GM21717 (cell line): Measurements from ENCODE around the gene ATP6V0D1.
"Not testable (repeated sequence)": the region's sequence is repeated elsewhere in the genome, so short reads cannot be mapped to it uniquely, and the experiment has no call there.

Experiments
- ATAC-seq: cut with Tn5 transposase; IDR thresholded peaks from one replicate; pipeline ENCODE4 v1.9.1; 2021; ENCODE audit warnings: mild to moderate bottlenecking, moderate library complexity; ENCODE audit not compliant: unreplicated experiment

The ATP6V0D1 gene

DNA sequence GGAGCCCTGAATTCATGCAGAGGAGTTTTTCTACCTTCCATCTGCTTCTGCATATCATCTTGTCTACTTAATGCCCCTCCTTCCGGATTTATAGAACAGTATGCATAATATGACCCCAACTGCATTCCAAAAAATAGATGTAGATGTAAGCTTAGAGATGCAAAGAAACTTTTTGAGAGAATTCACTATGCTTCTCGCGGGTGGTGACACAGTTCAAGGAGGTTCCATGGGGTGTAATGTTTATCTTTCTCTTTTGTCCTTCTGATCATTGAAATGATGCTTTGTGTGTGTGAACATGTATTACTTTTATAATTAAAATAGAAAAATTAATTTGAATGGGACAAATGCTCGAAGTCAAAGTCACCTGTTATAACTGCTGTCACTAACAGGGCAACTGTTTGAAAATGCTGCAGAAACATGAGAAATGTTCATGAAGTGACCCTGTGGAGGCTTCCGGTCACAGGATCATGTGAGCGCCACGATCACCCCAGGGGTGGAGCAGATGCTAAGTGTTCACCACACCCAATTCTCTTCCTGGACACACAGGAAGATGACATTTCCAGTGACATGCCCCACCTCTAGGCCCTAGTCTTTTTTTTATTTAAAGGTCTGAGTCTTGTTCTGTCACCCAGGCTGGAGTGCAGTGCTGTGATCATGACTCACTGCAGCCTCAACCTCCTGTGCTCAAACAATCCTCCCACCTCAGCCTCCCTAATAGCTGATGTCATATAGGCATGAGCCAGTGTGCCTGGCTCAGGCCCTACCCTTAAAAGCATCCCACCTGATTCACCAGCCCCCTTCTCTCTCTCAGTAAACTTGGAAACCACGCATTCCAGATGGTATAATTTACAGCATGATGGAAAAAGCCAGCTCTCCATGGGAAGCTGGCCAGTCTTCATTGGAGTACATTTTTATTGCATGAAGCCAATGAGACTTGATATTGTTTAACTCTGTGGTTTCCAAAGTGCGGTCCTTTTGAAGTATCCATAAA, 23.4 kb upstream of the ATP6V0D1 start:
- ATAC-seq: no peak

DNA sequence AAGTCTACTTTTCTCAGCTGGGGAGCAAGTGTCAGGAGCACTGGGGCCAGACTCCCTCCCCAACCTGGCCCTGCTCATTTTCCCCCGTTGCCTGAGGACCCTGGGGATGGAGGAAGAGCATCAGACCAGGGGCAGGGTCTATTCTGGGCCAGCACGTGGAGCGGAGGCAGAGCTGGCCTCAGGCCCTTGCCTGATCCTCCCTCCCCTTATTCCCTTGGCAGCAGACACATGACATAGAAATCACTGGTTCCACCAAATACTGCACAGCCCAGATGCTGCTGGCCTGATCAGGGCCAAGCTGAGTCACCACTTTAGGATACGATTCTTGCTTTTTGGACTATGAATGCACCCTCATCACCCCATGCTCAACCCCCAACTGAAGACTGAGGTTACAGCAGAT, 18.1 kb upstream of the ATP6V0D1 start:
- no peak for ATAC-seq

DNA sequence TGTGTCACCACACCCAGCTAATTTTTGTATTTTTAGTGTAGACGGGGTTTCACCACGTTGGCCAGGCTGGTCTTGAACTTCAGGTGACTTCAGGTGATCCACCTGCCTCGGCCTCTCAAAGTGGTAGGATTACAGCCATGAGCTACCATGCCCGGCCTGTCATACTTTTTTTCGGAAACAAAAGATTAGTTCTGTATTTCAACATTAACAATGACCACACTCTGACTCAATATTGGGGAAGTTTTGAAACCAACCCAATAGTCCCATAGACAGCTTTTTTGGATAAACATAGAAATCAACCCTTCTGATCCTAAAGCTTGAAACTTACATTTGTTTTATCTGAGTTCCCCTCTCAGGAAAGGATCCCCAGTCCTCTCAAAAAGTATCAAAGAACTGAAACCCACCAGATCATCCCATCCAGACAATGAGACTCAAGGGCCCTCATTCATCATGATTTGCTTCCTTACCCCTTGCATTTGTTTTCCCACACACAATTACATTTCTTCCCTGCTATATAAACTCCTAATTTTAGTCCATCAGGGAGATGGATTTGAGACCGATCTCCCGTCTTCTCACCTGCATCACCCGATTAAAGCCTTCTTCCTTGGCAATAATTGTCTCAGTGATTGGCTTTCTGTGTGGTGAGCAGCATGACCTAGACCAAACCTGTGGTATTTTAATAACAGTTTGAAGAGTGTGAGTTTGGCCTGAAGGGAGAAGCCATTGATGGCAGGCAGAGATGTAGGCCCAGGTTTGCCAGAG, 9.6 kb upstream of the ATP6V0D1 start:
- no peak for ATAC-seq

DNA sequence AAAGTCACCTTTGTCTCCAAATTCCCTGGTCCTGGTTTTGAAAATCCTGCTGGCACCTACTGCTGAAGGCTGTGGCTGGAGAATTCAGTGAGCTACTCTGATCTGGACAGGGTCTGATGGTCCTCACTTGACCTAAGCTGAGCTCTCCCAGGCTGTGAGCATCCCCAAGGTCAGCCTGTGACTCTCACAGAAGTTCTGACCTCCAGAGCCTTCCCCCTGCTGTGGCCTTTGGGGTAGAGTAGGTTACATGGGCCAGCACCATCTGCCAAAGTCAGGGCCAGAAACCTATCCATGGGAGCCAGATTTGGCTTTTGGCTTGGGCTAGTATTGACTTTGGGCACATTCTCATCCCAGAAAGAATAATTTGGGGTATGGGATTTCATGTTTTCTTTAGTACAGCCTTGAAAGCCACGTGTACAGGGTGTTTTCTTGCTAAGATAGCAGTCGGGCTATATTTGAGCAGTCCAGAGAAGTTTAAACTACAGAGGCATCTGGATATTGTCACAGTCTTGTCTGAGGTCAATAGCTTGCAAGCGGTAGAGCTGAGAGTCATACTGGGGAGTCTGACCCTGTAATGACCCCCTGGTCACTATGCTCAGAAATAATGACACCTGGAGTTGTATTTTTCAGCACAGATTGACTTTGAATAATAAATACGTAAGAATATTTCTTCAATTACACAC, 8.6 kb upstream of the ATP6V0D1 start:
- no peak for ATAC-seq

DNA sequence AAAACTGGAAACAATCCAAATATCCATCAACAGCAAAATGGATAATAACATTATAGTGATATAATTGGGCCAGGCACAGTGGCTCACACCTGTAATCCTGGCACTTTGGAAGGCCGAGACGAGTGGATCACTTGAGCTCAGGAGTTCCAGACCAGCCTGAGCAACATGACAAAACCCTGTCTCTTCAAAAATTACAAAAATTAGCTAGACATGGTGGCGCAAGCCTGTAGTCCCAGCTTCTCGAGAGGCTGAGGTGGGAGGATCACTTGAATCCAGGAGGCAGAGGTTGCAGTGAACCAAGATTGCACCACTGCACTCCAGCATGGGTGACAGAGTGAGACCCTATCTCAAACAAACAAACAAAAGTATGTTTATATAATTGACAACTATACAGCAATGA, 6.6 kb upstream of the ATP6V0D1 start:
- not testable (repeated sequence) for ATAC-seq

DNA sequence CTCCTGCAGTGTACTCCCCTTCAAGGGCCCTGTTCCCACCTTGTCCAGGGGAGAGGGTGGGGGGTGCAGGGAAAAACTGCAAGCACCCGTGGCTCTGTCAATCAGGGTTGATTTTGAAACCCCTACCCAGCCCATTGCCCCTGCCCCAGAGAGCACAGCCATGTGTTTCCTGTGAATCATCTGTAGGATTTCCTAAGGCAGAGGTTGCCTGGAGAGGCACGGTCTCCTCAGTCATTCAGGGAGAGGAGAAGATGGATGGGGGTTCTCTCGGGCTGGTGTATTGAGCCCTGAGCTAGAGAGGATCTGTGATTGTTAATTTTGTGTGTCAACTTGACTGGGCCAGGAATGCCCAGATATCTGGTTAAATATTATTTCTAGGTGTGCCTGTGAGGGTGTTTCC, 5.8 kb upstream of the ATP6V0D1 start:
- ATAC-seq: no peak

DNA sequence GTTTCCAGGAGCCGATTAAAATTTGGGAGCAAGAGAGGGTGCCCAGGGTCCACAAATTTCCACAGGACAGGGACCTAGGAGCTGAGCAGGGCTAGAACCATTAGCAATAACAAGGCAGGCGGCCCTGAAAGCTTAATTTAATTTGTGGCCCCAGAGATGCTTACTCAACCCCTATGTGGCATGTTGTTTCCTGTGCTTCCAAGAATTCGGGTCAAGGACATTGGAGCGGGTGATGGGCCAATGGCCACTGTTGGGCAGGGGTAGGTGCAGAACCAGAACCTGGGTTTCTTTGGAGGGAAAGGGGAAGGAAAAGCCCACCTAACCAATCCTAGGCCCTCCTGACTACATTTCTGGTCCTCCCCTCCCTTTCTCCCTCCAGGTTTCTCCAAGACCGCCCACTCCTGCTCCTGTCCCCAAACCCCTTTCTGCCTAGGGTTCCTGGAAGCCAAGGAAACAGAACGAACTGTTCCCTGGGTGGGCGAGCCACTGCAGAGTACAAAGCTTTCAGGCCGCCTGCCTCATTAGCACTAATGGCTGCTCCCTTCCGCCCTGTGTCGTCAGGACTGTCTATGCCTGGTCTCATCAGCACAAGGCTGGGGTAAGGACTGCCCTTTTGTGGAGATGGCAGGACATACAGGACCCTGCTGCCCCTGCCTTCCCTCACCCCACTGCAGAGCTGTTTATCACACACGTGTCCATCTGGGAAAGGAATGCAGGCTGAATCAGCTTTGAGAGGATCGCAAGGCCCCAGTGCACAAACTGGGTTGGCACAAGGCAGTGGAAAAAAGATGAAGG, 3.0 kb upstream of the ATP6V0D1 start:
- ATAC-seq: no peak

DNA sequence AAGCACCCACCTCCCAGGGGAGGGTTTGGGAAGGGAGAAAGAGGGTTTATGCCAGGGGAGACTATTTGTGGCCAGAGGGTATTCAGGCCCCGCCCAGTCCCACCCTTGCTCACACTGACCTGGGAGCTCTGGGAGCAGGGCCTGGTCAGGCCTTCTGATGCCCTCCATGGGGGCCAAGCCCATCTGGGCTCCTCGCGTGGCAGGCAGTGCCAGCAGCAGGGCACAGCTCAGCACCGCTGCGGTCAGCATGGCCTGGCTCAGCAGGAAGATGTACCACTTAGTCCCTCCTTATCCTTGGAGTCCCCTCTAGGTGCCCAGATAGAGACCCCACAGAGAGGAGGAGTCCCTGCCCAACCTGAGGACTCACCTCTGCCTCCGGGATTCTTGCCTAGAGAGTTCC, 2.2 kb upstream of the ATP6V0D1 start, which contains the start of gene AGRP:
TSS of gene AGRP (minus strand) at position 398 of the 400 bp plus-strand sequence. CDS start at position 249, 149 bp downstream.
- ATAC-seq: no peak

DNA sequence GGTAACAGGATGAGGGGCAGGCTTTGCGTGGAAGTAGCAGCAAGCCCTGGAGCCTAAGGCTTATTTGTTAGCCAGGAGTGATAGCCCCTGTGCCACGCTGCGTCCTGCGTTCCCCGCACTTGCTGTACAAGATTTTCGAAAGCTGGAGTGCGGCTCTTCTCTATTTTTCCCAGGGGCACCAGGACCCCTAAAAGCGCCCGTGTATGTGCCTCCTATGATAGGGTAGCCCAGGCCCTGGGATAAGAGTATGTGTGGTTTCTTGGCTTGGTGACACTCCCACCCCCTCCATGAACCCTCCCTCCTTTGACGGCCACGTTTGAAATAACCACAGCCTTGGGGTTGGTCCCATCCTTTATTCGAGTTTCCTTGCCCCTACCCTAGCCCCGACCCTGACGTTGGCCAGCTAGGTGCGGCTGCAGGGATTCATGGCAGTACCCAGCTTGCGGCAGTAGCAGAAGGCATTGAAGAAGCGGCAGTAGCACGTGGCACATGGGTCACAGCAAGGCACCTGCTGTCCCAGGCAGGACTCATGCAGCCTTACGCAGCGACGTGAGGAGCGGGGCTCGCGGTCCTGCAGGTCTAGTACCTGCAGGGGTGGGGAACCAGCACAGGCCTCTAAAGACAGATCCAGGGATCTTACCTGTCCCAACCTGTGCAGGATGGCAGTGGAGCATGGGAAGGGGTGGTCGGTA, 1.4 kb upstream of the ATP6V0D1 start:
- no peak for ATAC-seq

DNA sequence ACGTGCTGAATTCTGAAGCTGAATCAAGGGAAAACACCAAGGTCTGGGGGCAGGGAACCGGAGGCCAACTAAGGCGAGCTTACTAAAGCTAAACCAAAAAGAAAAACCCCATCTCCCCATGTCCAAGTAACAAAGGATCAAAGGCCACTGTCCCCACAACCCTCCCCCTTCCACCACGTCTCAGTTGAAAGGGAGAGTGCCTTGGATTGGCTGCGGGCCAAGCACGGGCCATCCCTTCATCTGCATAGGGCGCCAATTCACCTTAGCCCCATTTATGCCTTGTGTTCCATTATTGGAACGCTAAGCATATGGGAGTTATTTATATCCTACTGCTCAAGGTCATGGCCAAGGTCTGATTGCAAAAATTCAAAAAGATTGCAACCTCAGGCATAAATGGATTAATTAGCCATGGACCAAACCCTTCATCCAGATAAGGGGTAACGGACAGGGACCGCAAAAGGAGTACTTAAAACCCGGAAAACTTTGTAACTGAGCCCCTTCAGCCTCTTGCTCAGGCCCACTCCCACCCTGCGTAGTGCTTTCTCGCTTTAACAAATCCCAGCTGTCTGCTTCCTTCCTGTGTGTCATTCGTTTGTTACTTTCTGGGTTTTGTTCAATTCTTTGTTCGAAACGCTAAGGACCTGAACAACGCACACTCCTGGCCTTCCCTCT, 740 bp upstream of the ATP6V0D1 start:
- ATAC-seq: no peak

DNA sequence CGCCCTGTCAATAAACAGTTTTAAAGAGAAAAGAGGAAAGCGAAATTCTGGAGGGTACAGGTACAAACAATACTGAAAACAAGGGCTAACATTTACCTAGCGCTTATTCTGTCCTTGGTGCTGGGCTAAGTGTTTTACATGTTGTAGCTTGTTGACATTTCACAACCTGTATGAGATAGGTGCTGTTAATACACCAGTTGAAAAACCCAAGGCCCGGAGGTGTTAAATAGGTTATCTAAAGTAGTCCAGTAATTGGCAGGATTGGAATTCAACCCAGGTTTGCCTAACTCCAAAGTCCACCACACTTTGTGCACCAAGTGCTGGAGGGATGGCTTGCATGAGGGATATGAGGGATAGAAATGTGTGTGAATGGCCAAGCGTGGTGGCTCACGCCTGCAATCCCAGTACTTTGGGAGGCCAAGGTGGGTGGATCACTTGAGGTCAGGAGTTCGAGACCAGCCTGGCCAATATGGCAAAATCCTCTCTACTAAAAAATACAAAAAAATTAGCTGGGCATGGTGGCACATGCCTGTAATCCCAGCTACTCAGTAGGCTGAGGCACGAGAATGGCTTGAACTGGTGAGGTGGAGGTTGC, 2.9 kb downstream of the ATP6V0D1 start:
- no peak for ATAC-seq

DNA sequence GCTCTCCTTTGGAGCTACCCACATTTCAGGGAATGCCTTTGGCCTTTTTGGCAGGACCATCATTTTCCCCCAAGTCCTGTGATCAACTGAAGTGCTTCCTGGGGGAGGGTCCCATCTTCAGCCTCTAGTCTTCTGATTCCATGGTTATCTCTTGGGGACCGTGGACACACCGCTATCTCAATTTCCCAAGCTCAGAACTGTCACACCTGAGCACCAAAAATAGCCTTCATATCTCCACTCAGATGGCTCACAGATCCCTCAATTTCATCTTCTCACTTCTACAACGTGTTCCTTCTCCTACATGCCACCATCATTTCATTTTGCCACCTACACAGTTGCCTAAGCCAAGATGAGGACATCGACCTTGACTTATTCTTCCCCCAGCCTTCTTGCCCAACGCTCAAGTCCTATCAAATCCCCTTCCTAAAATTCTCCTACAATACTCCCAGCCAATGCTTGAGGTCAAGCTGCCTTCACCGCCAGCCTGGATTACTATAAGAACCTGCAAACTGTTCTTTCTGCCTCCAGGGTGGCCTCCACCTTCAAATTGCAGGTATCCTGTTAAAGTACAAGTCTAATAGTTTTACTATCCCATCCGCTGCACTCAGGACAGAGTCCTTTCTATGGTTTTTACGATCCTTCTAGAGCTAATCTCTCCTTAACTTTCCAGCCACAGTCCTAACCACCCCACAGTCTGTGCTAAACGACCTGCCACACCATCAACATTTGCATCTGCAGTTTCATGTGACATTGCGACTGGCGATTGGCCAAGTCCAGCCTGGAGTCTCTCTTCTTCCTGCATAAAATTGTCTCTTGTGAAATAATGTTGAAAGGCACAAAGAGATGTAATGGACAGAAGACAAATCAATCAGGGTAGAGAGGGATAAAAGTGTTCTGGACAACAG, 6.2 kb downstream of the ATP6V0D1 start:
- no peak for ATAC-seq

DNA sequence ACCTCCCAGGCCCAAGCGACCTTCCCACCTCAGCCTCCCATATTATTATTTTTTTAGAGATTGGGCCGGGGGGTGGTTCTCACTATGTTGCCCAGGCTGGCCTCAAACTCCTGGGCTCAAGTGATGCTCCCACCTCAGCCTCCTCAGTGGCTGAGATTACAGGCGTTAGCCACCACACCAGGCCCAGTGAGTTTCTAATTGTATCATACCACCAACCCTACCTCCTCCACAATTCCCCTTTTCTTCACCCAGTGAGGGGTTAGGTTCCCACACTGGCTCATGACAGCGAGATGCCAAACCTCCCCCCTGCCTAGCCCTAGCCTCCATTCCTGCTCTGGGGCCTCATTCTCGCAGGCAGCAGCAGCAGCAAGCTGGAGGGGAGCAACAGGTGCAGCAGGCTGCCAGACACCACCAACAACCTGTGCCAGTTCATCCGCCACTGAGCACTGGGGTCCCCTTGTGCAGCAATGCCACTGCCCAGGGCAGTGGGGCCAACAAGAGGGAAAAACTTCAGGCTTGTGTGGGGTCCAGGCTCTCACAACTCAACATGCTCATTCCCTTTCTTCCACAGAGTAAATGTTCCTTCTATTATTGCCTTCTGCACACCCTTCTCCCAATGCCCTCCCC, 9.1 kb downstream of the ATP6V0D1 start:
- no peak for ATAC-seq

DNA sequence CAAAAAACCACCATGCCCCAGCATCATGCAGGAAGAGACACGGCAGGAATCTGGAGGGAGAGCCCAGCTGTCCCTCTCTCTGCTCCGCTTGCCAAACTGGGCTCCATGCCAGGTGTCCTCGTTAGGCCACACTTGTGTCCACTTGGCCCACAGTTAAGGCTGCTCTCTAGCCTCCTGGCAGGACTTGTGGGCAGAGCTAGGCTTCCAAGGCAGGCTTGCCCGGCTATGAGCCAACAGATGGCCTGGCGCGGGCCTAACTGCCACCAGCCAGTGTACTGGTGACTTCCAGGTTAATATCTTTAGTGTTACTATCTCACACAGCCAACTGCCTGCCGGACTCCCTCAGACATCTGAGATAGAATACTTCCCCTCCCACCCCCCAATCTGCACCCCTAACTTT, 10.6 kb downstream of the ATP6V0D1 start:
- ATAC-seq: no peak

DNA sequence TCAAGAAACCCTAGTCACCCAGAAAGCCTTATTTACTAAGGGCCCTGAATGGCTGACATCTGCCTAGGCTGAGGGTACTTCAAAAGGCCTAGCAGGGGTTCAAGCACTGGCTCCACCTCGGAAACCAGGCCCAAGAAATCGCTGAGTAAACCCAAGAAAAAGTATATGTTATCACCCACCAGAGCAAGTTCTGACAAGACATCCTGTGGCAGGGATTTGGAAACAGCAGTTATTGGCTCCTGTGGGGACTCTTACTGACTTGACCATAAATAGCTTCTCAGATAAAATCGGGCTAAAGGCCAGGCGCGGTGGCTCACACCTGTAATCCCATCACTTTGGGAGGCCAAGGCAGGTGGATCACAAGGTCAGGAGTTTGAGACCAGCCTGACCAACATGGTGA, 12.2 kb downstream of the ATP6V0D1 start:
- ATAC-seq: no peak

DNA sequence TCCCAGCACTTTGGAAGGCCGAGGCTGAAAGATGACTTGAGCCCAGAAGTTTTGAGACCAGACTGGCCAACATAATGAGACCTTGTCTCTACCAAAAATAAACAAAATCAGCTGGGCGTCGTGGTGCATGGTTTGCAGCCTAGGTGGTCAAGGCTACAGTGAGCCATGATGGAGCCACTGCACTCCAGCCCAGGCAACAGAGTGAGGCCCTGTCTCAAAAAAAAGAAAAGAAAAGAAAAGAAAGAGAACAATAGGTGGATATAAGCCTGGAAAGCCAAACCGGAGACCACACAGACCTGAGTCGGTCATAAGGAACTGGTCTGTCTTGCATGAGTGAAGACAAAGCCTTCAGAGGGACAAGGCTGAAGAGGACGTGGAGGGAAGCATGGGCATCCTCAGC, 14.4 kb downstream of the ATP6V0D1 start:
- ATAC-seq: no peak

DNA sequence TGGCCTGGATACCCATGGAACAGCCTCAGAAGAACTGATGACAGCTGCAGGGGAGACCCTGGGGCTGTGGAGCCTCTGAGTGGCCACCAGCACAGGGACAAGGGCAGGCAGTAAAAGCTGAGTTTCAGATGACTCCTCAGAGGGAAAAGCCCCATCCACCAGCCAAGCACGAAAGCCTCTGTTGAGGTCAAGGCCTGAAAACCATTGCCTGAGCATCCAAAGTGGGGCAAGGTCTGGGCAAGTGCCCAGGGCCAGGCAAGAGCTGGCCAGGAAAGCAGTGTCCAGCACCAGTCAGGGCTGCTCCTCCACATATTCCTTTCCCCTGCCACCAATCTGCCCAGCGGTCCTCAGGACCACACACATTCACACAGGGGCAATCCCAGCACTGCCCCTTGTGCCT, 16.4 kb downstream of the ATP6V0D1 start:
- no peak for ATAC-seq
